ENCODE data around the gene RAB3GAP2.
"Not testable (repeated sequence)": the region's sequence is repeated elsewhere in the genome, so short reads cannot be mapped to it uniquely, and the experiment has no call there.

The RAB3GAP2 gene

DNA sequence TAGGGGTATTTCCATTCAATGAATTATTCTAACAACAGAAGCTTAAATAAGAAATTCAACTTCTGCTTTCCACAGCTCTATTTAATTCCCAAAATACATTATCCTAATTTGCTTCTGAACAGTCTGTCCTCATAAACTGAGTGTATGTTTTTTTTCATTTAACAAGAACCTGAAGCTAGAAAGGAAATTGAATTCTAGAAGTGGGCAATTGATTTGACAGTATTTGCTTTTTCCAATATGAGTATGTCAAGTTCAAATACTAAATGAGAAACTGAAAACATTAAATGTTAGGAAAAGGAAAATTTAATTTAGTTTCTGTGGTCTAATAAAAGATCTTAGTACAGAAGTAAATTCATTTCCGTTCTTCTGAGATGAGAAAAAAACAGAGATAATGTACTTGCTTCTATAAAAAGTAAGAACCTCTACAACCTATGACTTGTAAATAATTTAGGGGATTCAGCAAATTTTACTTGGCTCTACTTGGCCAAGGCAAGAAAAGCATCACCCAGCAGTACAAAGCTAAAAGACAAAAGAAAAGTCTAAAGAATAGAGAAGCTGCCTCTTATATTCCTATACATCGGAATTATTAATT is 31.1 kb downstream of the RAB3GAP2 start:
- Mint-ChIP-seq H3K4me3 (no peak overlapping the region), H3K36me3 (peaks cover 23% of the 10 kb centered on the region), H3K9me3 (peaks cover 10% of the 10 kb centered on the region), H3K27me3 (no peaks in the 10 kb centered on the region), H3K4me1 (peaks cover 7% of the 10 kb centered on the region), H3K27ac (no peak overlapping the region)
- CTCF ChIA-PET = no interaction called here
- no peak for DNase-seq

DNA sequence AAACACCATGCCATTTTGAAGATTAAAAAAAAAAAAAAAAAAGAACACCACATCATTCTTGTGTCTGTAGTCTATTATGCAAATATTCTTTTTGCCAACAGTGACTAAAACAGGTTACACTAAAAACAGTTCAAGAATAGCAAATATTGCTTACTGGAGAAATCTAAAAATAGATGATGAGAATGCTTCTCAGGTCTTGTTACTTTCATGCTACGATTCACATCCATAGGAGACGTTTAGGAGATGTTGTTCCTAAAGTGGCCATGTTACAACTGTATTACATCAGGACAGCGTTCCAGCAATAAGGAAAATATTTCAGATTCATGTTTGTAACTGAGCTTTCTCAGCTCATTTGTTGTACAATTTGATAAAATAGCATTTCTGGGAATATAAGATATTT is 32.3 kb downstream of the RAB3GAP2 start:
- Mint-ChIP-seq H3K4me3 (no peak overlapping the region), H3K4me1 (peaks cover 7% of the 10 kb centered on the region), H3K36me3 (peaks cover 19% of the 10 kb centered on the region), H3K27me3 (no peaks in the 10 kb centered on the region), H3K9me3 (peaks cover 4% of the 10 kb centered on the region), H3K27ac (no peak overlapping the region)
- CTCF ChIA-PET = no interaction called here
- no peak for DNase-seq

GRCh38 chr1:220239213-220239612 is 33.0 kb downstream of the RAB3GAP2 start:
- CTCF ChIA-PET = interaction anchor here (0.6 kb wide), 1 partner anchor 128 kb away, joined by 3 read pairs; no protein-coding TSS in a partner anchor
- Mint-ChIP-seq H3K4me1 (peaks cover 7% of the 10 kb centered on the region), H3K36me3 (peaks cover 11% of the 10 kb centered on the region), H3K27ac (no peak overlapping the region), H3K4me3 (no peak overlapping the region), H3K9me3 (peaks cover 2% of the 10 kb centered on the region), H3K27me3 (no peaks in the 10 kb centered on the region)
- DNase-seq = no peak

- CTCF ChIA-PET, H3K27me3 Mint-ChIP-seq, H3K4me1 Mint-ChIP-seq, H3K4me3 Mint-ChIP-seq, H3K27ac Mint-ChIP-seq, H3K9me3 Mint-ChIP-seq, DNase-seq: not testable (repeated sequence)
- H3K36me3 Mint-ChIP-seq = peaks cover 11% of the 10 kb centered on the region
These were observed 36.0 kb downstream of the RAB3GAP2 start for GRCh38 chr1:220236278-220236677.

DNA sequence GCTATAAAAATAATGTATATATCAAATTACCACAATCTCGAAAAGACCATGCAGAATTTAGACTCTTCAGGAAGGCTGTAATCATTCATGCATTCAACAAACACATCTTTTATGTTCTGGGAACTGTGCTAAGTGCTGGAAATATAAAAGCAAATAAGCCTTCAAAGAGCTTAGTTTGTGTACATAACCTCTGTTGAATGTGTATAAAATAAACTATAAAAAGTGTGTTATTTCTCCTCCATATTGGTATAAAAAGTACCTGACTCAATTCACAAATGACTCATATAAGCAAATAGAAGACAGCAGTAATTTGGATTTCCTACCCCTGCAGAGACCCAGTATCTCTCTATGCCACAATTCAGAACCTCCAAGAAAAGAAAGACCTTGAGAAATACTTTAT is 36.8 kb downstream of the RAB3GAP2 start:
- CTCF ChIA-PET = no interaction called here

GRCh38 chr1:220233927-220234326 is 38.3 kb downstream of the RAB3GAP2 start:
- Mint-ChIP-seq H3K4me1 (peaks cover 2% of the 10 kb centered on the region), H3K36me3 (peaks cover 26% of the 10 kb centered on the region), H3K27ac (no peak overlapping the region), H3K4me3 (no peak overlapping the region), H3K9me3 (no peaks in the 10 kb centered on the region), H3K27me3 (no peaks in the 10 kb centered on the region)
- no peak for DNase-seq
- CTCF ChIA-PET = no interaction called here

More for the DNA sequence above, 36.8 kb downstream of the RAB3GAP2 start:
- H3K4me1 Mint-ChIP-seq = peaks cover 2% of the 10 kb centered on the region
- no peak overlapping the region for H3K4me3 Mint-ChIP-seq
- H3K27ac Mint-ChIP-seq = no peak overlapping the region
- peaks cover 19% of the 10 kb centered on the region for H3K36me3 Mint-ChIP-seq
- no peak for DNase-seq
- H3K9me3 Mint-ChIP-seq = no peaks in the 10 kb centered on the region
- no peaks in the 10 kb centered on the region for H3K27me3 Mint-ChIP-seq

DNA sequence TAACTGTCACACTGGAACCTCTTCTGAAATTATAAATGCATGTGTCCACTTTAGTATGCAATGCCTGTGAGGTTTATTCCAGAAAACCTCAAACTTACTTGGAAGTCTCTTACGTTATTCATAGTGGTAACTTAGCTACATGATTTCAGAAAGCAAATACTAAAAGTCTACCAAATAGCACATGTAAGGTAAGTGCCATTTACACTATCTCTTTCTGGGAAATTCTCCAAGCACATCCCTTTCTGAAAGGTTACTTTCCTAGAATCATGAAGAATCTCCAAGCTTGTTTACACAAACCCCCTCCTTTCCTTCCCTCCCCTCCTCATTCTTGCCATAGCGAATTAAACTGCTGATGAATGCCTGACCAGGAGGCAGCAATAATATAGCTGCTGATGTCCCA is 42.5 kb downstream of the RAB3GAP2 start:
- Mint-ChIP-seq H3K4me1 (peaks cover 2% of the 10 kb centered on the region), H3K27me3 (no peaks in the 10 kb centered on the region), H3K27ac (no peak overlapping the region), H3K9me3 (no peaks in the 10 kb centered on the region), H3K4me3 (no peak overlapping the region), H3K36me3 (peaks cover 45% of the 10 kb centered on the region)
- DNase-seq = no peak
- CTCF ChIA-PET = interaction anchor here (1.0 to 1.8 kb wide), 2 partner anchors 10 to 503 kb away, joined by 3 to 8 read pairs; no protein-coding TSS in a partner anchor

DNA sequence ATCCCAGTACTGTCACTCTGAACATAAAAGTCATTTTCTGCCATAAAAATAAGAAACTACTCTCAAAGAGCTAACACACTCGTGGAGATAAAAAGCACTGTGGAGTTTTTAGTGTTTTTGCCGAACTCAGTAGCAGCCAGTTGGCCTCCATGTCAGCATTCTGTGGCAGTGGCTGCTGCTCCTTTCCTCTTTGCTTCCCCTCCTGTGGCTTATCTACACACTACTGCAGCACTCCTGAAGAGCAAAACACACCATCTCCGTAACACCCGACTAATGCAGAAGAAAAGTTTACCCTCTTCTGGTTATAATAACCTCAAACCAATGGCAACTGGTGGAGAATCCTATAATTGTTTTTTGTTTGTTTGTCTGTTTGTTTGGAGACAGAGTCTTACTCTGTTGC is 44.9 kb downstream of the RAB3GAP2 start:
- no peak overlapping the region for H3K4me3 Mint-ChIP-seq
- H3K27me3 Mint-ChIP-seq = no peaks in the 10 kb centered on the region
- no peak overlapping the region for H3K27ac Mint-ChIP-seq
- DNase-seq = no peak
- no peaks in the 10 kb centered on the region for H3K9me3 Mint-ChIP-seq
- peaks cover 4% of the 10 kb centered on the region for H3K4me1 Mint-ChIP-seq
- H3K36me3 Mint-ChIP-seq = peaks cover 45% of the 10 kb centered on the region
- CTCF ChIA-PET = interaction anchor here (0.5 kb wide), 1 partner anchor 73 kb away, joined by 3 read pairs; no protein-coding TSS in a partner anchor

DNA sequence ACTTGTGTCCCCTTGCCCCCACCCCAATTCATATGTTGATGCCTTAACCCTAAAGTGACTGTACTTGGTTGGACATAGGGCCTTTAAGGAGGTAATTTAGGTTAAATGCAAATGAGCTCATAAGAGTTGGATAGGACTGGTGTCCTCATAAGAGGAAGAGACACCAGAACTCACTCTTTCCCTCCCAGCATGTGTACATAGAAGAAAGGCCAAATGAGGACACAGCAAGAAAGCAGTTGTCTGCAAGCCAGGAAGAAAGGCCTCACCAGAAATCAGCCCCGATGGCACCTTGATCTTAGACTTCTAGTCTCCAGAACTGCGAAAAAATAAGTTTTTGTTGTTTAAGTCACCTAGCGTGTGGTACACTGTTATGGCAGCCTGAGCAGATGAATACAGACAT is 45.5 kb downstream of the RAB3GAP2 start:
- H3K9me3 Mint-ChIP-seq = no peaks in the 10 kb centered on the region
- no peak overlapping the region for H3K27ac Mint-ChIP-seq
- CTCF ChIA-PET = no interaction called here
- peaks cover 42% of the 10 kb centered on the region for H3K36me3 Mint-ChIP-seq
- H3K27me3 Mint-ChIP-seq = no peaks in the 10 kb centered on the region
- no peak for DNase-seq
- H3K4me3 Mint-ChIP-seq = no peak overlapping the region
- H3K4me1 Mint-ChIP-seq = peaks cover 4% of the 10 kb centered on the region

- no peak for DNase-seq
- Mint-ChIP-seq H3K36me3 (peaks cover 35% of the 10 kb centered on the region), H3K9me3 (no peaks in the 10 kb centered on the region), H3K27me3 (no peaks in the 10 kb centered on the region), H3K4me1 (peaks cover 4% of the 10 kb centered on the region), H3K27ac (no peak overlapping the region), H3K4me3 (no peak overlapping the region)
- CTCF ChIA-PET = interaction anchor here (1.5 kb wide), 1 partner anchor 10 kb away, joined by 4 read pairs; no protein-coding TSS in a partner anchor
These were observed 46.3 kb downstream of the RAB3GAP2 start for GRCh38 chr1:220225957-220226356.

- peaks cover 4% of the 10 kb centered on the region for H3K4me1 Mint-ChIP-seq
- no peak for DNase-seq
- H3K4me3 Mint-ChIP-seq = no peak overlapping the region
- no peaks in the 10 kb centered on the region for H3K9me3 Mint-ChIP-seq
- H3K27ac Mint-ChIP-seq = no peak overlapping the region
- CTCF ChIA-PET = interaction anchor here (0.6 to 1.5 kb wide), 2 partner anchors 8 to 20 kb away, joined by 3 to 4 read pairs; no protein-coding TSS in a partner anchor
- peaks cover 29% of the 10 kb centered on the region for H3K36me3 Mint-ChIP-seq
- no peaks in the 10 kb centered on the region for H3K27me3 Mint-ChIP-seq
These were observed 47.6 kb downstream of the RAB3GAP2 start for GRCh38 chr1:220224611-220225124.

DNA sequence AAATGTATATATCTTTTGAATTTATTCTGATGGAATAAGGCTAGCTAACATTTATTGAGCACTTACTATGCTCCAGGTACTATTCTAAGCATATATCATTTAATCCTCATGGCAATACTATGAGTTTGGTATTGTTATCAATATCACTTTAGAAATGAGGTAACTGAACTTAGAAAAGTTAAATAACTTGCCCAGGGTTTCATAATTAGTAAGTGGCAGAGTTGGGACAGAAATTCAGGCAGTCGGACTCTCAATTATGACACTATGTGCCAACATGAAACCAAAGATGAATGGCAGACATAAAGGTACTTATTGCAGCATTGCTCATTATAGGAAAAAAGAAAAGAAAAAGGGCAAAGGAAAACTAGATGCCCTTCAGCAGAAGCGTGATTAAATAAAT is 48.2 kb downstream of the RAB3GAP2 start:
- Mint-ChIP-seq H3K4me1 (peaks cover 4% of the 10 kb centered on the region), H3K27ac (no peak overlapping the region), H3K36me3 (peaks cover 27% of the 10 kb centered on the region), H3K9me3 (no peaks in the 10 kb centered on the region), H3K27me3 (no peaks in the 10 kb centered on the region), H3K4me3 (no peak overlapping the region)
- no peak for DNase-seq
- CTCF ChIA-PET = no interaction called here

DNA sequence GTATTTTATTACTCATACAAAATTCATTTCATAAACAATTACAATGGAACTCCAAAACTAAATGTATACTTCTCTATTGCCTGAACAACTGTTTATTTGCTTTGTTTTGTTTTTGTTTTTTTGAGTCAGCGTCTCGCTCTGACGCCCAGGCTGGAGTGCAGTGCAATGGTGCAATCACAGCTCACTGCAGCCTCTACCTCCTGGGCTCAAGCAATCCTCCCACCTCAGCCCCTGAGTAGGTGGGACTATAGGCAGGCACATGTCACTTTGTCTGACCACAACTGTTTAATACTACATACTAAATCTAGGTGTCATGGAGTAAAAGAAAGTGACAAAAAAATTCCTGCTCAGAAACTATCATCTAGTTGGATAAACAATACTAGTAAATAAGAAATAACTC is 49.3 kb downstream of the RAB3GAP2 start:
- peaks cover 16% of the 10 kb centered on the region for H3K36me3 Mint-ChIP-seq
- H3K9me3 Mint-ChIP-seq = no peaks in the 10 kb centered on the region
- H3K4me1 Mint-ChIP-seq = peaks cover 4% of the 10 kb centered on the region
- no peak overlapping the region for H3K4me3 Mint-ChIP-seq
- no peak for DNase-seq
- CTCF ChIA-PET = no interaction called here
- no peaks in the 10 kb centered on the region for H3K27me3 Mint-ChIP-seq
- no peak overlapping the region for H3K27ac Mint-ChIP-seq

GRCh38 chr1:220221670-220222069 is 50.6 kb downstream of the RAB3GAP2 start:
- H3K36me3 Mint-ChIP-seq = peaks cover 6% of the 10 kb centered on the region
- H3K9me3 Mint-ChIP-seq = no peaks in the 10 kb centered on the region
- H3K27me3 Mint-ChIP-seq = no peaks in the 10 kb centered on the region
- H3K27ac Mint-ChIP-seq = no peak overlapping the region
- peaks cover 4% of the 10 kb centered on the region for H3K4me1 Mint-ChIP-seq
- no peak for DNase-seq
- CTCF ChIA-PET = interaction anchor here (0.7 kb wide), 1 partner anchor 604 kb away, joined by 3 read pairs; no protein-coding TSS in a partner anchor
- no peak overlapping the region for H3K4me3 Mint-ChIP-seq

DNA sequence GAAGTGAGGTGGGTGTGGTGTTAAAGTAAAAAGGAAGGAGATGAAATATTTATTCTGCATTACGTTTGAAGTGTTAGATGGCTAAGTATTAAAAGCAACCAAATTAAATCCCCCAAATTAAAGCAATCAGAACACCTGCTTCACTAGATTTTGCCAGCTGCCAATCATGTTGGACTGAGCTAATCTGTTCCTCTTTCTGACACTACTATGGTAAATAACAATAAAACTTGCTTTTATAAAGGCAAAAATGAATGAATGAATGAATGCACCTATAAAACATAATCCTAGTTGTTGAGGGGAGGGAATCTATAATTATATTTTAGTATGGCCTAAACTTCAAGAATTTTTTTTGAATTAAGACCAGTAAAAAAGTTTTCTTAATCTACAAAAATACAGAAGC is 51.0 kb downstream of the RAB3GAP2 start:
- Mint-ChIP-seq H3K4me1 (peaks cover 4% of the 10 kb centered on the region), H3K36me3 (peaks cover 3% of the 10 kb centered on the region), H3K4me3 (no peak overlapping the region), H3K27ac (no peak overlapping the region), H3K27me3 (no peaks in the 10 kb centered on the region), H3K9me3 (no peaks in the 10 kb centered on the region)
- DNase-seq = no peak
- CTCF ChIA-PET = interaction anchor here (0.7 to 1.4 kb wide), 2 partner anchors 512 to 605 kb away, joined by 3 read pairs; no protein-coding TSS in a partner anchor
